Heart right ventricle (tissue), 16 donors: Measurements from ENCODE around the gene GTF2H1. TPM values are rescaled to one million over a fixed set of nuclear protein-coding genes. Genes with fewer than 3 reads are reported as not detected.
A peak's percentile ranks its signal among the peaks of the same experiment; 100 is the strongest.

Source experiments
- ATAC-seq, 8 donors: fragments of 200-7000 bp; cut with Tn5 transposase; one replicate each; pipeline ENCODE4 v1.9.1; 2020; ENCODE audit warnings: mild to moderate bottlenecking in 8 of 8, moderate library complexity in 8 of 8, moderate number of reproducible peaks in 1 of 8
- DNase-seq, 2 donors: peaks; one replicate each; pipeline ENCODE4 v3.0.0-alpha.2; 2020
- H3K27ac ChIP-seq, 10 donors: fragments of 200-600 bp; sonication (generic) in 2 of 10; one replicate each; pipeline versions ENCODE4 v1.5.0 to v1.8.0; 2020 to 2022; ENCODE audit warnings: mild to moderate bottlenecking in 3 of 10
- H3K27me3 ChIP-seq, 7 donors: fragments of 200-600 bp; one replicate each; pipeline ENCODE4 v1.8.0; 2021 to 2022; ENCODE audit warnings: mild to moderate bottlenecking in 2 of 7
- H3K36me3 ChIP-seq, 9 donors: fragments of 200-600 bp; sonication (generic) in 1 of 9; one replicate each; pipeline versions ENCODE4 v1.5.0 to v1.8.0; 2020 to 2022; ENCODE audit warnings: mild to moderate bottlenecking in 2 of 9
- H3K4me1 ChIP-seq, 9 donors: fragments of 200-600 bp; sonication (generic) in 1 of 9; one replicate each; pipeline versions ENCODE4 v1.5.0 to v1.8.0; 2020 to 2022; ENCODE audit warnings: mild to moderate bottlenecking in 4 of 9
- H3K4me3 ChIP-seq, 10 donors: fragments of 200-600 bp; sonication (generic) in 2 of 10; one replicate each; pipeline versions ENCODE4 v1.5.0 to v1.8.0; 2020 to 2022; ENCODE audit warnings: mild to moderate bottlenecking in 7 of 10, moderate library complexity in 2 of 10
- H3K9me3 ChIP-seq, 11 donors: fragments of 200-600 bp in 10 of 11; sonication (generic) in 2 of 11; one replicate each; pipeline versions ENCODE4 v1.5.0 to v1.8.0; 2013 to 2022; ENCODE audit warnings: mild to moderate bottlenecking in 2 of 11, control low read depth in 1 of 11, moderate library complexity in 1 of 11
- WGBS, 2 donors: extraction: QIAGEN DNeasy Blood & Tissue Kit; methylation state at CpG; one replicate each; pipeline ENCODE4 v1.1.7; 2013; ENCODE audit warnings: inconsistent platforms in 1 of 2; 5-methylcytosine and 5-hydroxymethylcytosine counted together
- intact Hi-C, 10 donors: fragments of 100-400 bp; cut with DNase I; formaldehyde crosslinking; loops; one replicate each; pipeline versions ENCODE4 v1.11.1 to v1.14.2; 2022
- polyA plus RNA-seq, 2 donors: library from polyadenylated mRNA; stranded (reverse); fragments of 200-250 nt; gene quantifications; one replicate each; pipeline ENCODE4 v1.2.3, GENCODE V29; 2013
- total RNA-seq, 10 donors: library from RNA; stranded (reverse); fragmentation: NEBNext Ultra II Directional in 3 of 10; extraction: Animal tissue kit (Norgen Biotek cat#: 25700) in 3 of 10; gene quantifications; one replicate each; pipeline versions ENCODE4 v1.2.1 to v1.2.4, GENCODE V29; 2021 to 2023
- TF ChIP-seq, protein P1 (sequence below), 9 donors: fragments of 200-600 bp; sonication (generic) in 2 of 9; IDR thresholded peaks; one replicate each; pipeline versions ENCODE4 v1.5.0 to v1.8.0; 2021 to 2022; ENCODE audit warnings: antibody characterized with exemption in 9 of 9, mild to moderate bottlenecking in 5 of 9, moderate library complexity in 1 of 9
- donor health status: Arrhythmogenic right ventricular cardiomyopathy.
- donor health status: ischemic (EF 13 %, LVEDD 7.1; RV severe dilation, severe dysfunction).
- donor health status: healthy with polysubstance abuse.
- donor health status: DM: no; HTN: yes; CAD: no.
- donor health status: DM: no; HTN: no; CAD: no.
- donor health status: ischemic (EF 25% LVEDD 6.9; RV normal size, moderate dysfunction).
- donor health status: ischemic (EF 25% LVEDD 5.7; RV mildly dilated, moderate dysfunction).
- donor health status: healthy.
- donor health status: DM: yes; HTN: yes; CAD: no.
- donor health status: Ischemic cardiomyopathy.
- donor health status: ischemic (EF 35%, LVEDD 5.7; RV mildly dilated, moderate dysfunction).
- donor health status: nonischemic (EF 11% LVEDD 7.7; RV severe dilation, severe dysfunction).
- donor health status: DM: yes; HTN: yes; CAD: no.
- donor health status: PGD.
- donor health status: ischemic (EF 29% LVEDD 5.4; RV normal size, mild dysfunction).
- donor health status: nonischemic (EF 23%, LVEDD 6.1; RV moderate dilation, normal function).

The GTF2H1 gene
- total and polyA plus RNA-seq, 12 donors, result 14.9 to 27.9 (median 24.3) TPM

DNA sequence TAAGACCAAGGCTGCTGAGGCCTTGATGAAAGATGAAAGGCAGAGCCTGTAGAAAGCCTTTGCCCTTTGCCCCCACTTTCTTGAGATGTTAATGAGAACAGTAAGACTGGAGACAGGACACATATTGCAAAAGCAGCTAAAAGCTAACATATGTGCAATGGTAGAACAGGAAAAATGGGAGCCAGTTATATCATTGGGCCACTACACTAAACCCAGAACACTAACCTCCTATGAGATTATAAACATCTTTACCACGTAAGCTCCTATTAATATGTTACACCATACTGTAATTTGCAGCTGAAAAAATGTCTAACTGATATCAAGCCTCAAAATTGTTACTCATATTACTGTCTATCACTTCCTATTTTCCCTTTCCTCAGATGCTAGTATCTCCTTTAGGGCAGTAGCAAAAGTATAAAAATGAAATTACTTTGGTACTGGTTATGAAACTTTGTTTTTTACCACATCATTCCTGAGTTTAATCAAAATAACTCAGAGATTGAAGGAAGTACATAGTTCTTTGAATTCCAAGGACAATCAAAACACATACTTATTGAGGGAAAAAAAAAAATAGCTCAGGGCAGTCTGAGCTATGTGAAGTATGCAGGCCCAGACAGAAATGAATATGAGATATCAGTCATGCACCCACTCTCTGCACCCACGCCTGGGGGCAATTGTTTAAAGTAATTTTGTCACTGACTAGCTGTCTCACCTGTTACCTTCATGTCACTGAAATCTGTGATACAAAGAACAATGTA, 9.5 kb upstream of the GTF2H1 start:
- TF ChIP-seq, protein P1, sequence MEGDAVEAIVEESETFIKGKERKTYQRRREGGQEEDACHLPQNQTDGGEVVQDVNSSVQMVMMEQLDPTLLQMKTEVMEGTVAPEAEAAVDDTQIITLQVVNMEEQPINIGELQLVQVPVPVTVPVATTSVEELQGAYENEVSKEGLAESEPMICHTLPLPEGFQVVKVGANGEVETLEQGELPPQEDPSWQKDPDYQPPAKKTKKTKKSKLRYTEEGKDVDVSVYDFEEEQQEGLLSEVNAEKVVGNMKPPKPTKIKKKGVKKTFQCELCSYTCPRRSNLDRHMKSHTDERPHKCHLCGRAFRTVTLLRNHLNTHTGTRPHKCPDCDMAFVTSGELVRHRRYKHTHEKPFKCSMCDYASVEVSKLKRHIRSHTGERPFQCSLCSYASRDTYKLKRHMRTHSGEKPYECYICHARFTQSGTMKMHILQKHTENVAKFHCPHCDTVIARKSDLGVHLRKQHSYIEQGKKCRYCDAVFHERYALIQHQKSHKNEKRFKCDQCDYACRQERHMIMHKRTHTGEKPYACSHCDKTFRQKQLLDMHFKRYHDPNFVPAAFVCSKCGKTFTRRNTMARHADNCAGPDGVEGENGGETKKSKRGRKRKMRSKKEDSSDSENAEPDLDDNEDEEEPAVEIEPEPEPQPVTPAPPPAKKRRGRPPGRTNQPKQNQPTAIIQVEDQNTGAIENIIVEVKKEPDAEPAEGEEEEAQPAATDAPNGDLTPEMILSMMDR (IDR thresholded peaks at IDR 0.05), result no peak
- WGBS, 2 donors, result 54 to 74% methylated on average over 2 of the region's 2 CpGs
- Histone ChIP-seq H3K4me3 (no peak overlapping the region), H3K9me3 (no peaks in the 10 kb centered on the region), H3K27me3 (no peaks in the 10 kb centered on the region), H3K27ac (peak overlapping the region in 1 of 10 donors; percentile 32), H3K4me1 (peaks cover 0 to 40% (median 16%) of the 10 kb centered on the region in 9 donors), H3K36me3 (peaks cover 0 to 61% (median 31%) of the 10 kb centered on the region in 9 donors)
- peak in 1 of 8 donors; percentile 53 for ATAC-seq
- no peak for DNase-seq
- intact Hi-C loops, result no loop called here

DNA sequence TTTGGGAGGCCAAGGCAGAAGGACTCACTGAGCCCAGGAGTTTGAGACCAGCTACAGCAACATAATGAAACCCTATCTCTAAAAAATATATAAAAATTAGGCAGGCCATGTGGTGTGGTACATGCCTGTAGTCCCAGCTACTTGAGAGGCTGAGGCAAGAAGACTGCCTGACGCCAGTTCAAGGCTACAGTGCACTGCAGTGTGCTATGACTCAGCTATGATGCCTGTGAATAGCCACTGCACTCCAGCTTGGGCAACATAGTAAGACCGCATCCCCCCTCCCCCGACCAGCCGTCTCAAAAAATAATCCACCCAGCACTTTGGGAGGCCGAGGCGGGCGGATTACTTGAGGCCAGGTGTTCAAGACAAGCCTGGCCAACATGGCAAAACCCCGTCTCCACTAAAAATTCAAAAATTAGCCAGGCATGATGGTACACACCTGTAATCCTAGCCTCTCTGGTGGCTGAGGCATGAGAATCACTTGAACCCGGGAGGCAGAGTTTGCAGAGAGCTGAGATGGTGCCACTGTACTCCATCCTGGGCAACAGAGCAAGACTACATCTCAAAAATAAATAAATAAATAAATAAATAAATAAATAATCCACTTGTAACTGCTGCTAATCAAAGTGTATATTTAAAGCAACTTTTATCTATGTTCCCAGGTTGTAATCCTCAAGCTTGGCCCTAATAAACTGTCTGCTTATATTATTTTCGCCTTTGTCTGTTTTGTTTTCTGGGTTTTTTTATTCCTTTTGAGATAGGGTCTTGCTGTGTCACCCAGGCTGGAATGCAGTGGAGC, 8.2 kb upstream of the GTF2H1 start:
- Histone ChIP-seq H3K27ac (peak overlapping the region in 1 of 10 donors; percentile 56), H3K4me1 (peaks cover 0 to 43% (median 16%) of the 10 kb centered on the region in 9 donors), H3K27me3 (no peaks in the 10 kb centered on the region), H3K36me3 (peaks cover 0 to 48% (median 18%) of the 10 kb centered on the region in 9 donors), H3K9me3 (no peaks in the 10 kb centered on the region), H3K4me3 (no peak overlapping the region)
- DNase-seq, result no peak
- WGBS, 2 donors, result 77 to 82% methylated on average over 10 of the region's 10 CpGs
- intact Hi-C loops, result no loop called here
- ATAC-seq, result no peak
- TF ChIP-seq, protein P1 (IDR thresholded peaks at IDR 0.05), result no peak

DNA sequence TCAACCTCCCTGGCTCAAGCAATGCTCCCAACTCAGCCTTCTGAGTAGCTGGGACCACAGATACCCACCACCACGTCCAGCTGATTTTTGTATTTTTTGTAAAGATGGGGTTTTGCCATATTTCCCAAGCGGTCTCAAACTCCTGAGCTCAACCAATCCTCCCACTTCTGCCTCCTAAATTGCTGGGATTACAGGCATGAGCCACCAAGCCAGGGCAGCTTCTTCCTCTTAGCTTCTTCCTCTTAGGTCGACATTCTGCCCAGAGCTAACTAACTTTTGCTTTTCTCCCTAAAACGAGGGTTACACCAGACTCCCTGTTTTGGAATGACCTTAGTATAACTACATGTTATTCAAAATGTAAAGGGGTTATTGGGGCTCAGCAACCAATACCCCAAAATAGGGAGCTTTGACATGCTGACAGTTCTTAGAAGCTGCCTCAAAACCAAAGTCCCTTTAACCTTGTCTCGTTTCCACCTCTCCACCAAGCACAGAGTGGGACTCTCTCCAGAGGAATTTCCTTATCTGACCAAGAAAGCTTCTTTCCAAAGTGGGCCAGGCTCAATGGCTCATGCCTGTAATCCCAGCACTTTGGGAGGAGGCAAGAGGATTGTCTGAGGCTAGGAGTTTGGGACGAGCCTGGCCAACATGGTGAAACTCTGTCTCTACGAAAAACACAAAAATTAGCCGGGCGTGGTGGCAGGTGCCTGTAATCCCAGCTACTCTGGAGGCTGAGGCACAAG, 7.4 kb upstream of the GTF2H1 start:
- whole genome bisulfite sequencing, 2 donors, result 83 to 85% methylated on average over 9 of the region's 9 CpGs
- Histone ChIP-seq H3K4me3 (no peak overlapping the region), H3K4me1 (peaks cover 0 to 51% (median 16%) of the 10 kb centered on the region in 9 donors), H3K36me3 (peaks cover 0 to 40% (median 10%) of the 10 kb centered on the region in 9 donors), H3K27me3 (no peaks in the 10 kb centered on the region), H3K9me3 (no peaks in the 10 kb centered on the region), H3K27ac (peak overlapping the region in 2 of 10 donors; percentile 23 to 56)
- DNase-seq, result no peak
- ATAC-seq, result peak in 1 of 8 donors; percentile 29
- TF ChIP-seq, protein P1 (IDR thresholded peaks at IDR 0.05), result no peak
- intact Hi-C loops, result no loop called here

DNA sequence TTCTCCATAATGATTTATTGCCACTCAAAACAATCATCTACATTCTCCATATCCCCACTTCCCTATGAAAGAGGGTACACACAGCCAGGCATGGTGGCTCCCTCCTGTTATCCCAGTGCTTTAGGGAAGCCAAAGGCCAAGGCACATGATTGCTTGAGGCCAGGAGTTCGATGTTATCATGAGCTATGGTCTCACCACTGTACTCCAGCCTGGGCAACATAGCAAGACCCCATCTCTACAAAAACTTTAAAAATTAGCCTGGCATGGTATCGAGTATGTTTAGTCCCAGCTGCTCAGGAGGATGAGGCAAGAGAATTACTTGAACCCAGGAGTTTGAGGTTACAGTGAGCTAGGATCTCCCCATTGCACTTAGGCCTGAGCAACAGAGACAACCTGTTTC, 6.5 kb upstream of the GTF2H1 start:
- H3K27ac ChIP-seq, result no peak overlapping the region
- 96 to 99% methylated on average over 2 of the region's 2 CpGs for WGBS, 2 donors
- peaks cover 0 to 31% (median 2%) of the 10 kb centered on the region in 9 donors for H3K36me3 ChIP-seq
- ATAC-seq, result no peak
- intact Hi-C loops, result no loop called here
- no peaks in the 10 kb centered on the region for H3K9me3 ChIP-seq
- no peak for DNase-seq
- TF ChIP-seq, protein P1 (IDR thresholded peaks at IDR 0.05), result no peak
- peaks cover 0 to 60% (median 21%) of the 10 kb centered on the region in 9 donors for H3K4me1 ChIP-seq
- no peaks in the 10 kb centered on the region for H3K27me3 ChIP-seq
- H3K4me3 ChIP-seq, result no peak overlapping the region
